Tibial nerve (tissue), 4 donors: ENCODE results near the gene CSNK1E. TPM values are rescaled to one million over a fixed set of nuclear protein-coding genes. Genes with fewer than 3 reads are reported as not detected.
A peak's percentile ranks its signal among the peaks of the same experiment; 100 is the strongest.

Experiments
- DNase-seq, 2 donors: peaks; one replicate each; pipeline ENCODE4 v3.0.0-alpha.2; 2019; ENCODE audit warnings: low spot score in 2 of 2
- H3K27ac ChIP-seq, 4 donors: fragments of 200-600 bp; sonication (generic) in 3 of 4; one replicate each; pipeline ENCODE4 v1.5.1; 2017 to 2019; ENCODE audit warnings: mild to moderate bottlenecking in 1 of 4
- H3K27me3 ChIP-seq, 2 donors: fragments of 200-600 bp; sonication (generic) in 1 of 2; one replicate each; pipeline versions ENCODE4 v1.5.1 to v1.6.0; 2017 to 2019
- H3K36me3 ChIP-seq, 3 donors: fragments of 200-600 bp; sonication (generic); one replicate each; pipeline ENCODE4 v1.5.1; 2018 to 2019
- H3K4me1 ChIP-seq, 4 donors: fragments of 200-600 bp; sonication (generic) in 3 of 4; one replicate each; pipeline ENCODE4 v1.5.1; 2017 to 2019
- H3K4me3 ChIP-seq, 4 donors: fragments of 200-600 bp; sonication (generic) in 3 of 4; one replicate each; pipeline ENCODE4 v1.5.1; 2017 to 2019; ENCODE audit warnings: mild to moderate bottlenecking in 1 of 4, moderate library complexity in 1 of 4
- H3K9me3 ChIP-seq, 4 donors: fragments of 200-600 bp; sonication (generic) in 3 of 4; one replicate each; pipeline ENCODE4 v1.5.1; 2017 to 2019
- EP300 ChIP-seq, 2 donors: sonication (generic); formaldehyde crosslinking; IDR thresholded peaks; one replicate each; pipeline ENCODE4 v1.6.1; 2017; ENCODE audit warnings: antibody characterized with exemption in 2 of 2, mild to moderate bottlenecking in 1 of 2
- POLR2A ChIP-seq, 2 donors: fragments of 450-650 bp; IDR thresholded peaks; one replicate each; pipeline ENCODE4 v1.6.1; 2017; ENCODE audit warnings: antibody characterized with exemption in 2 of 2, mild to moderate bottlenecking in 2 of 2, moderate library complexity in 2 of 2
- WGBS, 2 donors: methylation state at CpG; one replicate each; pipeline ENCODE4 v1.1.5; 2018; 5-methylcytosine and 5-hydroxymethylcytosine counted together
- total RNA-seq, 4 donors: library from RNA; depleted of rRNA; stranded (reverse); fragments of >200 nt; gene quantifications; one replicate each; pipeline ENCODE4 v1.1.0, GENCODE V29; 2016
- TF ChIP-seq, protein P1 (sequence below), 5 experiments: fragments of 200-600 bp in 3 of 5; fragments of 450-650 bp in 2 of 5; sonication (generic) in 3 of 5; IDR thresholded peaks; one replicate each; pipeline ENCODE4 v1.5.1; 2016 to 2019; ENCODE audit warnings: antibody characterized with exemption in 5 of 5, mild to moderate bottlenecking in 3 of 5, moderate library complexity in 2 of 5

Gene CSNK1E
- total RNA-seq, 4 donors from 2014 or later = 122 to 235 (median 164) TPM

DNA sequence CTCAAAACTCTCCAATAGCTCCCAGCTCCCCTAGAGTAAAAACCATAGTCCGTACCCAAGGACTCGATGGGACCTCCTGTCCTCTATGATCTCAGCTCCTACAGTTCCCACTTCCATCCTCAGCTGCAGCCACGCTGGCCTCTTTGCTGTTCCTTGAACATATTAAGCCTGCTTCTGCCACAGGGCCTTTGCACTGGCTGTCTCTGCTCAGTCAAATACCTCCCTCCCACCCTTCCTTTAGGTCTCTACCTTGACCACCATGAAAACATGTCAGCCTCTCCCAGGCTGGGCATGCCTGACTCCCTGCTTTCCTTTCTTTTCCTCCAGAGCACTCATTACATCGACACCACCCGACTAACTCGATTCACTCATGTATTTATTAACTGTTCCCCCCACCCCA is 69.0 kb downstream of the CSNK1E start:
- no peak for DNase-seq
- WGBS, 2 donors = 92 to 96% methylated on average over 6 of the region's 6 CpGs
- no peak for TF ChIP-seq POLR2A (IDR thresholded peaks at IDR 0.05)
- TF ChIP-seq EP300 (IDR thresholded peaks at IDR 0.05) = no peak
- TF ChIP-seq, protein P1, sequence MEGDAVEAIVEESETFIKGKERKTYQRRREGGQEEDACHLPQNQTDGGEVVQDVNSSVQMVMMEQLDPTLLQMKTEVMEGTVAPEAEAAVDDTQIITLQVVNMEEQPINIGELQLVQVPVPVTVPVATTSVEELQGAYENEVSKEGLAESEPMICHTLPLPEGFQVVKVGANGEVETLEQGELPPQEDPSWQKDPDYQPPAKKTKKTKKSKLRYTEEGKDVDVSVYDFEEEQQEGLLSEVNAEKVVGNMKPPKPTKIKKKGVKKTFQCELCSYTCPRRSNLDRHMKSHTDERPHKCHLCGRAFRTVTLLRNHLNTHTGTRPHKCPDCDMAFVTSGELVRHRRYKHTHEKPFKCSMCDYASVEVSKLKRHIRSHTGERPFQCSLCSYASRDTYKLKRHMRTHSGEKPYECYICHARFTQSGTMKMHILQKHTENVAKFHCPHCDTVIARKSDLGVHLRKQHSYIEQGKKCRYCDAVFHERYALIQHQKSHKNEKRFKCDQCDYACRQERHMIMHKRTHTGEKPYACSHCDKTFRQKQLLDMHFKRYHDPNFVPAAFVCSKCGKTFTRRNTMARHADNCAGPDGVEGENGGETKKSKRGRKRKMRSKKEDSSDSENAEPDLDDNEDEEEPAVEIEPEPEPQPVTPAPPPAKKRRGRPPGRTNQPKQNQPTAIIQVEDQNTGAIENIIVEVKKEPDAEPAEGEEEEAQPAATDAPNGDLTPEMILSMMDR (IDR thresholded peaks at IDR 0.05) = no peak
- Histone ChIP-seq H3K4me1 (peaks cover 0 to 67% (median 28%) of the 10 kb centered on the region in 4 donors), H3K4me3 (no peak overlapping the region), H3K36me3 (peaks cover 0 to 44% (median 0%) of the 10 kb centered on the region in 3 donors), H3K9me3 (no peaks in the 10 kb centered on the region), H3K27me3 (no peaks in the 10 kb centered on the region), H3K27ac (no peak overlapping the region)

DNA sequence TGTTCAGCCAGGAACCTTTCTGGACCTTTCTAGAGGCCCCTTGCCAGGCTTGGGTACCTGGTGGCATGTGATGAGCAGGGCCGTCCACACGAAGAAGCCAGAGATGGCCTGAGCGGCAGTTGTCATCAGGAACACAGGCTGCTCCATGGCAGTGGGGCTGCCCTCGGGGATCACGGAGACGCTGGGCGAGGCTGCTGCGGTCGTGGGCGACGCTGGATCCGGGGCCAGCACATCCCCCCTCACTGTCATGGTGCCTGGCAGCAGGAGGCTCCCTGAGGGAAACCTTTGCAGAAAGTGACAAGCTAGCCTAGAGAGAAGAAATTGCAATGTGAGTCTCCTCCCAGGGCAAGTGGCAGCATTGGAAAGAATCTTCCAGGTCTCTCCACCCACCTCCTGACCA is 69.5 kb downstream of the CSNK1E start:
- DNase-seq = no peak
- peak overlapping the region in 2 of 4 donors; percentile 47 to 72 for H3K27ac ChIP-seq
- no peaks in the 10 kb centered on the region for H3K27me3 ChIP-seq
- TF ChIP-seq POLR2A (IDR thresholded peaks at IDR 0.05) (no peak), EP300 (IDR thresholded peaks at IDR 0.05) (no peak)
- TF ChIP-seq, protein P1 (IDR thresholded peaks at IDR 0.05) = no peak
- 87 to 88% methylated on average over 12 of the region's 12 CpGs for WGBS, 2 donors
- H3K4me1 ChIP-seq = peaks cover 0 to 73% (median 32%) of the 10 kb centered on the region in 4 donors
- H3K4me3 ChIP-seq = no peak overlapping the region
- no peaks in the 10 kb centered on the region for H3K9me3 ChIP-seq
- peaks cover 0 to 44% (median 0%) of the 10 kb centered on the region in 3 donors for H3K36me3 ChIP-seq

DNA sequence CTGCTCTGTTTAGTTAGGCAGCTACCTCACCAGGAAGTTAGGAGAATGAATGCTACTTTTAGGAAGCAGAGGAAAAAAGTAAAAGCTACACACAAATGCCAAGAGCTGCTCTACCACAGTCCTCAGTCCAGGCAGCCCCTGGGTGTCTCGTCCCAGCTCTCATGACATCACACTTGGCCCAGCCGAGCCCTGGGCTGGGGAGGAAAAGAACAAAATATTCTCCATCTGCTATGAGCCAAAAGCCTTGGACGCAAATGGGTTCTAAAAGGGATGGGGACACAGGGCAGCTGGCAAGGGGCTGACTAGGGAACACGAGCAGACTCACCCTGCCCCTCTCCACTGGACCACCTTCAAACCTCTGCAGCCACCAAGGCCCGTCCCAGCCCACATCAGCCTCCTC is 70.5 kb downstream of the CSNK1E start:
- TF ChIP-seq POLR2A (IDR thresholded peaks at IDR 0.05) = no peak
- TF ChIP-seq EP300 (IDR thresholded peaks at IDR 0.05) = peak in 1 of 2 donors; percentile 19
- H3K9me3 ChIP-seq = no peaks in the 10 kb centered on the region
- WGBS, 2 donors = 15 to 32% methylated on average over 5 of the region's 5 CpGs
- H3K36me3 ChIP-seq = peaks cover 0 to 44% (median 0%) of the 10 kb centered on the region in 3 donors
- H3K27me3 ChIP-seq = no peaks in the 10 kb centered on the region
- no peak overlapping the region for H3K4me3 ChIP-seq
- peak; percentile 45 to 53 for DNase-seq
- H3K4me1 ChIP-seq = peaks cover 0 to 69% (median 36%) of the 10 kb centered on the region in 4 donors
- H3K27ac ChIP-seq = peak overlapping the region in 2 of 4 donors; percentile 47 to 72

DNA sequence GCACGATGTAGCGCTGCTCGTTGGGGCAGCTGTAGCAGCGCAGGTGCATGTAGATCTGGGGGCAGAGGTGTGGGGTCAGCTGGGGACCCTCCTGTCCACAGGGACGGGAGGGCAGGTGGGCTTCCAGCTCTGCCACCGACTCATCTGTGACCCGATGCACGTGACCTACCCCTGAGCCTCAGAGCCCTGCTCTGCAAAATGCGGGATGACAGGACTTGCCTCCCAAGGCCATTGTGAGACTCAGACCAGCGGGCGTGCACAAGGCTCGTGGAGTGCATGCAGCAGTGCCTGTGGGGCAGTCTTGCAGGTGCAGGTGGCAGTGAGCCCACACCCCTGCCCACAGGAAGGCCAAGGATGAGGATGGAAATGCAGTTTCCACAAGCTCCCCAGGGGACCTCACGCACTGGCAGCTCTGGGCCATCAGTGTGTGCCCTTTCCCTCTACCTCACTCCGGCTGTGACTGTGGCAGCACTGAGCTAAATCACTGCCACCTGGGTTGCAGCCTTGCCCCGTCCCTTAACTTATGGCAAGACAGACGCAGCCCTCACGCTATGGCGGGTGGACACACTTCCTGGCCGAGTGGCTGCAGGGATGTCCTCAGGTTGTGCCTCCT is 71.1 kb downstream of the CSNK1E start:
- WGBS, 2 donors = 72 to 74% methylated on average over 12 to 16 of the region's 19 CpGs
- TF ChIP-seq, protein P1 (IDR thresholded peaks at IDR 0.05) = no peak
- TF ChIP-seq POLR2A (IDR thresholded peaks at IDR 0.05) (no peak), EP300 (IDR thresholded peaks at IDR 0.05) (no peak)
- H3K4me3 ChIP-seq = no peak overlapping the region
- H3K9me3 ChIP-seq = no peaks in the 10 kb centered on the region
- peak overlapping the region in 2 of 4 donors; percentile 47 to 72 for H3K27ac ChIP-seq
- no peaks in the 10 kb centered on the region for H3K27me3 ChIP-seq
- DNase-seq = no peak
- peaks cover 0 to 44% (median 0%) of the 10 kb centered on the region in 3 donors for H3K36me3 ChIP-seq
- H3K4me1 ChIP-seq = peaks cover 0 to 65% (median 31%) of the 10 kb centered on the region in 4 donors

DNA sequence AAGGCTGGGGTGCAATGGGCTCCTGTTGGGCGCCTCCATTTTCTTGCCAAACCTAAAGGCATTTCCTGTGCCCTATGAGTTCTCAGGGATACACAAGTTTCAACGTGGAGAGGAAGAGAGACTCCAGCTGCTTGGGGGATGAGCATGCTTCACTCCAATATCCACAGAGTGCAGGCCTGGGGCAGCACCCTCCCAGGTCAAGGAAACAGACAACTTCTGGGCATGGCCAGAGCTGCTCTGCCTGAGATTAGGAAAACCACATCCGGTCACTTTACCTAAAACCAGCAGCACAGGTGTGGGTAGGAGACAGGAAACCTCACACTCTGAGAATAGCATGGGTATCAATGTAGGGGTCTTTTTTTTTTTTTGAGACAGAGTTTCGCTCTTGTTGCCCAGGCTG is 73.1 kb downstream of the CSNK1E start:
- H3K4me1 ChIP-seq = peaks cover 0 to 77% (median 32%) of the 10 kb centered on the region in 4 donors
- DNase-seq = no peak
- TF ChIP-seq EP300 (IDR thresholded peaks at IDR 0.05) (no peak), POLR2A (IDR thresholded peaks at IDR 0.05) (no peak)
- TF ChIP-seq, protein P1 (IDR thresholded peaks at IDR 0.05) = no peak
- 76 to 77% methylated on average over 4 of the region's 4 CpGs for WGBS, 2 donors
- H3K27me3 ChIP-seq = no peaks in the 10 kb centered on the region
- H3K36me3 ChIP-seq = peaks cover 0 to 38% (median 0%) of the 10 kb centered on the region in 3 donors
- H3K27ac ChIP-seq = peak overlapping the region in 1 of 4 donors; percentile 81
- no peak overlapping the region for H3K4me3 ChIP-seq
- H3K9me3 ChIP-seq = no peaks in the 10 kb centered on the region
